BLaER1 treated with 17β-estradiol and CSF1 and Interleukin-3, amounts not matched to agents 10 nM and 100 nM (cell line): Measurements from ENCODE around the gene DDX11.
"Not testable (repeated sequence)": the region's sequence is repeated elsewhere in the genome, so short reads cannot be mapped to it uniquely, and the experiment has no call there.

ENCODE experiments used
- H3K27ac ChIP-seq, 11 experiments: shearing (Covaris generic); formaldehyde crosslinking; 2 replicates each; pipeline ENCODE4 v1.8.1; 2022
- H3K27me3 ChIP-seq, 11 experiments: shearing (Covaris generic); formaldehyde crosslinking; 2 replicates each; pipeline ENCODE4 v1.8.1; 2022
- H3K36me3 ChIP-seq, 11 experiments: shearing (Covaris generic); formaldehyde crosslinking; 2 replicates each; pipeline ENCODE4 v1.8.1; 2022
- H3K4me1 ChIP-seq, 10 experiments: shearing (Covaris generic); formaldehyde crosslinking; 2 replicates each; pipeline ENCODE4 v1.8.1; 2022
- H3K4me2 ChIP-seq, 11 experiments: shearing (Covaris generic); formaldehyde crosslinking; 2 replicates each; pipeline ENCODE4 v1.8.1; 2022
- H3K4me3 ChIP-seq, 10 experiments: shearing (Covaris generic); formaldehyde crosslinking; 2 replicates each; pipeline ENCODE4 v1.8.1; 2022
- H3K9ac ChIP-seq, 11 experiments: shearing (Covaris generic); formaldehyde crosslinking; 2 replicates each; pipeline ENCODE4 v1.8.1; 2022
- H3K9me3 ChIP-seq, 11 experiments: shearing (Covaris generic); formaldehyde crosslinking; replicated peaks in 1 of 11; 2 replicates each; pipeline ENCODE4 v1.8.1; 2022
- H4K20me1 ChIP-seq, 11 experiments: shearing (Covaris generic); formaldehyde crosslinking; 2 replicates each; pipeline ENCODE4 v1.8.1; 2022
- Cebpa-rat ChIP-seq, 11 experiments: shearing (Covaris generic); IDR thresholded peaks; 2 replicates each; pipeline ENCODE4 v1.8.1; 2022

Gene DDX11

GRCh38 chr12:31115092-31115601 is 41.5 kb downstream of the DDX11 start:
- H4K20me1 ChIP-seq, H3K9ac ChIP-seq, H3K4me3 ChIP-seq, H3K4me2 ChIP-seq, H3K27ac ChIP-seq, H3K36me3 ChIP-seq: not testable (repeated sequence)
- peak in 2 of 11 experiments; percentile 28; a peak in 1 of 22 replicates for TF ChIP-seq Cebpa-rat (IDR thresholded peaks at IDR 0.05)
- Histone ChIP-seq H3K4me1 (peaks cover 5 to 20% (median 14%) of the 10 kb centered on the region in 10 experiments; a peak in 12 of 20 replicates), H3K9me3 (peaks cover 0 to 14% (median 11%) of the 10 kb centered on the region in 11 experiments; a peak in 11 of 22 replicates), H3K27me3 (peaks cover 18 to 28% (median 22%) of the 10 kb centered on the region in 11 experiments; a peak in 21 of 22 replicates)

DNA sequence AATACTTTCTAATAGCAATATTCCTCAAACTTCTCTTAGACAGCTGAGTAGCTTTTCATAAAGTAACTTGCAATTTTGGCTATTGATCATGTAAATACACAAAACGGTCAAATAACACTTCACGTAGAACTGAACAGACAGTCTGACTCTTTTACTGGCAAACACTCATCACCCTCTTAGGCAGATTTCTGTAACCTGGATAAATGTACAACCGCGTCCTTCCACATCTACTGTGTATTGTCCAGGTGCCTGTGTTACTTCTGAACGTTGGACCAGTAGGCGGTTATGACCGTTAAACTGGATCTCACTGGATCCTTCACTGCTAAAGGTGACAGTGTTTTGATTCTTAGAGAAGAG is 43.2 kb downstream of the DDX11 start:
- Histone ChIP-seq H3K4me3 (peak overlapping the region; percentile 51 to 76 (median 68)), H3K4me1 (peaks cover 5 to 20% (median 14%) of the 10 kb centered on the region in 10 experiments; a peak in 12 of 20 replicates), H3K9me3 (peaks cover 0 to 17% (median 11%) of the 10 kb centered on the region in 11 experiments; a peak in 11 of 22 replicates), H3K4me2 (peak overlapping the region; percentile 93 to 100 (median 99)), H3K27me3 (peaks cover 18 to 28% (median 22%) of the 10 kb centered on the region in 11 experiments; a peak in 21 of 22 replicates), H3K9ac (peak overlapping the region in 10 of 11 experiments; percentile 58 to 81 (median 70); a peak in 17 of 22 replicates)
- H4K20me1 ChIP-seq, H3K36me3 ChIP-seq, H3K27ac ChIP-seq: not testable (repeated sequence)

DNA sequence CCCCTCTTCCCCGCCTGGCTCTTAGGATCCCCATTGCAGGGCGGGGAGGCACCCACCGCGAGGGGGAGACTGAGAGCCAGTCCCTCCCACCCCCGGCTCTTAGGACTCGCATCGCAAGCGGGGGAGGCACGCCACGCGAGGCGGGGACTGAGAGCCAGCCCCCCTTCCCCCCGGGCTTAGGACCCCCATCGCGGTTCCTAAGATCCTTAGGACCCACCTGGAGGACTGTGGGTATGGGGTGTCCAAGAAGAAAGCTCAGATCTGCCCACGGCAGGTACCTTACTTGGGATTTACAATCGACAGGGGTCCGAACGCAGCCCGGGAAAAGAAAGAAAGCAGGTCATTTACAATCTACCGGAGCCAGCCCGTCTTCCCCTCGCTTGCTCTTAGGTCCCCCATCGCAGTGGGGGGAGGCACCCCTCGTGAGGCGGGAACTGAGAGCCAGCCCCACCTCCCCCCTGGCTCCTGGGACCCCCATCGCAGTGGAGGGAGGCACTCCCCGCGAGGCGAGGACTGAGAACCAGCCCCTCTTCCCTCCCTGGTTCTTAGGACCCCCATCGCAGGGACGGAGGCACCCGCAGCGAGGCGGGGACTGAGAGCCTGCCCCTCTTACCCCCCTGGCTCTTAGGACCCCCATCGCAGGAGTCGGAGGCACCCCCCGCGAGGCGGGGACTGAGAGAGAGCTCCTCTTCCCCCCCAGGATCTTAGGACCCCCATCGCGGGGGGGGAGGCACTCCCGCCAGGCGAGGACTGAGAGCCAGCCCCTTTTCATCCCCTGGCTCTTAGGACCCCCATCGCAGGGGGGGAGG is 43.7 kb downstream of the DDX11 start:
- Histone ChIP-seq H3K27me3 (peaks cover 18 to 28% (median 22%) of the 10 kb centered on the region in 11 experiments; a peak in 21 of 22 replicates), H3K9me3 (peaks cover 0 to 17% (median 11%) of the 10 kb centered on the region in 11 experiments; a peak in 11 of 22 replicates), H3K4me2 (peak overlapping the region; percentile 93 to 100 (median 99)), H3K36me3 (no peaks in the 10 kb centered on the region), H3K4me1 (peaks cover 5 to 20% (median 14%) of the 10 kb centered on the region in 10 experiments; a peak in 12 of 20 replicates), H4K20me1 (no peaks in the 10 kb centered on the region), H3K4me3 (peak overlapping the region; percentile 51 to 76 (median 68)), H3K27ac (peak overlapping the region in 7 of 11 experiments; percentile 19 to 54 (median 34); a peak in 9 of 22 replicates), H3K9ac (peak overlapping the region; percentile 58 to 81 (median 69); a peak in 21 of 22 replicates)
- no peak for TF ChIP-seq Cebpa-rat (IDR thresholded peaks at IDR 0.05)

GRCh38 chr12:31118347-31119191 is 44.9 kb downstream of the DDX11 start:
- Histone ChIP-seq H3K9ac (peak overlapping the region in 10 of 11 experiments; percentile 58 to 81 (median 70); a peak in 18 of 22 replicates), H3K4me1 (peaks cover 5 to 20% (median 14%) of the 10 kb centered on the region in 10 experiments; a peak in 12 of 20 replicates), H3K27ac (peak overlapping the region in 5 of 11 experiments; percentile 12 to 43 (median 42); a peak in 6 of 22 replicates), H3K9me3 (peaks cover 0 to 17% (median 11%) of the 10 kb centered on the region in 11 experiments; a peak in 11 of 22 replicates), H3K4me3 (peak overlapping the region; percentile 51 to 76 (median 68)), H4K20me1 (no peaks in the 10 kb centered on the region), H3K4me2 (peak overlapping the region; percentile 93 to 100 (median 99)), H3K36me3 (no peaks in the 10 kb centered on the region), H3K27me3 (peaks cover 18 to 28% (median 22%) of the 10 kb centered on the region in 11 experiments; a peak in 21 of 22 replicates)
- no peak for TF ChIP-seq Cebpa-rat (IDR thresholded peaks at IDR 0.05)

- Histone ChIP-seq H3K9ac (peak overlapping the region in 9 of 11 experiments; percentile 25 to 81 (median 71); a peak in 14 of 22 replicates), H3K9me3 (peaks cover 0 to 17% (median 11%) of the 10 kb centered on the region in 11 experiments; a peak in 11 of 22 replicates), H3K36me3 (no peaks in the 10 kb centered on the region), H3K4me2 (peak overlapping the region; percentile 93 to 100 (median 99)), H3K27me3 (peaks cover 18 to 28% (median 22%) of the 10 kb centered on the region in 11 experiments; a peak in 21 of 22 replicates), H3K4me3 (peak overlapping the region in 8 of 10 experiments; percentile 64 to 76 (median 70); a peak in 17 of 20 replicates), H3K4me1 (peaks cover 5 to 20% (median 14%) of the 10 kb centered on the region in 10 experiments; a peak in 12 of 20 replicates), H4K20me1 (no peaks in the 10 kb centered on the region), H3K27ac (peak overlapping the region in 3 of 11 experiments; percentile 33 to 43 (median 34); a peak in 4 of 22 replicates)
- no peak for TF ChIP-seq Cebpa-rat (IDR thresholded peaks at IDR 0.05)
These were observed 45.6 kb downstream of the DDX11 start for GRCh38 chr12:31119192-31119802.

DNA sequence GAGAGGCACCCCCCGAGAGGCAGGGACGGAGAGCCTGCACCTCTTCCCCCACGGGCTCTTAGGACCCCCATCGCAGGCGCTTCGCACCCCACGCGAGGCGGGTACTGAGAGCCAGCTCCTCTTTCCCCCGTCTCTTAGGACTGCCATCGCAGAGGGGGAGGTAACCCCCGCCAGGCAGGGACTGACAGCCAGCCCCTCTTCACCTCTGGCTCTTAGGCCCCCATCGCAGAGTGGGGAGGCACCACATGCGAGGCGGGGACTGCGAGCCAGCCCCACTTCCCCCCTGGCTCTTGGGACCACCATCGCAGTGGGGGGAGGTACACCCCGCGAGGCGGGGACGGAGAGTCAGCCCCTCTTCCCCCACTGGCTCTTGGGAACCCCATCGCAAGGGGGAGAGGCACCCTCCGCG is 46.1 kb downstream of the DDX11 start:
- Histone ChIP-seq H3K9ac (no peak overlapping the region), H3K4me2 (no peak overlapping the region), H3K27me3 (peaks cover 18 to 28% (median 22%) of the 10 kb centered on the region in 11 experiments; a peak in 21 of 22 replicates), H3K4me3 (no peak overlapping the region), H3K27ac (no peak overlapping the region), H4K20me1 (no peaks in the 10 kb centered on the region), H3K4me1 (peaks cover 5 to 20% (median 14%) of the 10 kb centered on the region in 10 experiments; a peak in 12 of 20 replicates), H3K9me3 (peaks cover 0 to 17% (median 11%) of the 10 kb centered on the region in 11 experiments; a peak in 11 of 22 replicates), H3K36me3 (no peaks in the 10 kb centered on the region)
- TF ChIP-seq Cebpa-rat (IDR thresholded peaks at IDR 0.05): no peak

- Histone ChIP-seq H3K9ac (no peak overlapping the region), H3K9me3 (peaks cover 0 to 17% (median 11%) of the 10 kb centered on the region in 11 experiments; a peak in 11 of 22 replicates), H3K4me3 (no peak overlapping the region), H3K27me3 (peaks cover 18 to 28% (median 22%) of the 10 kb centered on the region in 11 experiments; a peak in 21 of 22 replicates), H3K4me1 (peaks cover 5 to 20% (median 14%) of the 10 kb centered on the region in 10 experiments; a peak in 12 of 20 replicates), H4K20me1 (no peaks in the 10 kb centered on the region), H3K36me3 (no peaks in the 10 kb centered on the region), H3K4me2 (no peak overlapping the region), H3K27ac (no peak overlapping the region)
- no peak for TF ChIP-seq Cebpa-rat (IDR thresholded peaks at IDR 0.05)
These were observed 46.8 kb downstream of the DDX11 start for GRCh38 chr12:31120392-31121008.

- not testable (repeated sequence) for H3K36me3 ChIP-seq, H3K4me2 ChIP-seq, H3K4me3 ChIP-seq, H4K20me1 ChIP-seq, H3K9ac ChIP-seq, H3K27ac ChIP-seq
- peaks cover 0 to 17% (median 11%) of the 10 kb centered on the region in 11 experiments; a peak in 11 of 22 replicates for H3K9me3 ChIP-seq
- peaks cover 18 to 28% (median 22%) of the 10 kb centered on the region in 11 experiments; a peak in 21 of 22 replicates for H3K27me3 ChIP-seq
- peaks cover 5 to 20% (median 14%) of the 10 kb centered on the region in 10 experiments; a peak in 12 of 20 replicates for H3K4me1 ChIP-seq
These were observed 47.5 kb downstream of the DDX11 start for GRCh38 chr12:31121022-31121728.
